Lower leg skin (tissue), 3 donors: ENCODE measurements around the gene ENDOG.

ENCODE experiments used
- POLR2A ChIP-seq, 2 donors: fragments of 450-650 bp; IDR thresholded peaks; one replicate each; pipeline ENCODE4 v1.6.1; 2016 to 2017; ENCODE audit warnings: antibody characterized with exemption in 2 of 2, mild to moderate bottlenecking in 1 of 2, moderate library complexity in 1 of 2
- TF ChIP-seq, protein P1 (sequence below), 3 donors: fragments of 450-650 bp; IDR thresholded peaks; one replicate each; pipeline ENCODE4 v1.5.1; 2016; ENCODE audit warnings: antibody characterized with exemption in 3 of 3, mild to moderate bottlenecking in 3 of 3, moderate library complexity in 2 of 3

DNA sequence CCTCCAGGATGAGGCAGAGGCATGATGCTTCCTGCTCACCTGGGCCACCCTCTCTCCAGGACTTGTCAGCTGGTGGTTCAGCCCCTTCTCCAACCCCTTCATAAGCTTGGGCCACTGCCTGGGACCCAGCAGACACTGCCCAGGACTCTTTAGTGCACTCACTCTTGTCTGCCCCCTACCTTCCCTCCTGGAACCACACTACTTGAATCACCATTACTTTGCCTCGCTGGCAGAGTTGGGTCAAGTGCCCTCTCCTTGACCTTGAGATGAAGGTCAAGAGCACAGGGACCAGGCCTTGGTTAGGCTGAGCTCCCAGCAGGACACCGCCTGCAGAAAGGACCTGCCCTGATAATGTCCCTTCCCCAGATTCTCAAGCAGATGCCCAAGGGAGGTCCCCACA is 8.5 kb upstream of the ENDOG start:
- TF ChIP-seq POLR2A (IDR thresholded peaks at IDR 0.05), result no peak
- TF ChIP-seq, protein P1, sequence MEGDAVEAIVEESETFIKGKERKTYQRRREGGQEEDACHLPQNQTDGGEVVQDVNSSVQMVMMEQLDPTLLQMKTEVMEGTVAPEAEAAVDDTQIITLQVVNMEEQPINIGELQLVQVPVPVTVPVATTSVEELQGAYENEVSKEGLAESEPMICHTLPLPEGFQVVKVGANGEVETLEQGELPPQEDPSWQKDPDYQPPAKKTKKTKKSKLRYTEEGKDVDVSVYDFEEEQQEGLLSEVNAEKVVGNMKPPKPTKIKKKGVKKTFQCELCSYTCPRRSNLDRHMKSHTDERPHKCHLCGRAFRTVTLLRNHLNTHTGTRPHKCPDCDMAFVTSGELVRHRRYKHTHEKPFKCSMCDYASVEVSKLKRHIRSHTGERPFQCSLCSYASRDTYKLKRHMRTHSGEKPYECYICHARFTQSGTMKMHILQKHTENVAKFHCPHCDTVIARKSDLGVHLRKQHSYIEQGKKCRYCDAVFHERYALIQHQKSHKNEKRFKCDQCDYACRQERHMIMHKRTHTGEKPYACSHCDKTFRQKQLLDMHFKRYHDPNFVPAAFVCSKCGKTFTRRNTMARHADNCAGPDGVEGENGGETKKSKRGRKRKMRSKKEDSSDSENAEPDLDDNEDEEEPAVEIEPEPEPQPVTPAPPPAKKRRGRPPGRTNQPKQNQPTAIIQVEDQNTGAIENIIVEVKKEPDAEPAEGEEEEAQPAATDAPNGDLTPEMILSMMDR (IDR thresholded peaks at IDR 0.05), result no peak
